HL-60/S4 treated with retinoic acid at 250 ng/mL for 4 days and 3 days (cell line): ENCODE results near the gene TTYH2.

ENCODE experiments used
- in situ Hi-C: fragments of 300-500 bp; cut with MboI; formaldehyde crosslinking; loops from 2 replicates; pipeline ENCODE4 v1.7.0; 2022; ENCODE audit warnings: low sequenced_read_pairs

The TTYH2 gene

GRCh38 chr17:74190807-74191406 is 22.5 kb upstream of the TTYH2 start:
- in situ Hi-C loops, result loop anchor here (25.0 kb wide), 1 partner anchor 929 kb away; the partner anchor contains the start of gene CPSF4L

GRCh38 chr17:74192950-74193781 is 20.2 kb upstream of the TTYH2 start:
- in situ Hi-C loops, result loop anchor here (25.0 kb wide), 1 partner anchor 931 kb away; the partner anchor contains the start of gene CPSF4L

- in situ Hi-C loops, result loop anchor here (25.0 kb wide), 1 partner anchor 932 kb away; the partner anchor contains the start of gene CPSF4L
Observed at GRCh38 chr17:74194682-74195081, 18.7 kb upstream of the TTYH2 start.

- in situ Hi-C loops, result loop anchor here (25.0 kb wide), 1 partner anchor 934 kb away; the partner anchor contains the start of gene CPSF4L
Observed at GRCh38 chr17:74196541-74197317, 16.6 kb upstream of the TTYH2 start.

GRCh38 chr17:74197801-74198200 is 15.6 kb upstream of the TTYH2 start:
- in situ Hi-C loops, result loop anchor here (25.0 kb wide), 1 partner anchor 936 kb away; the partner anchor contains the start of gene CPSF4L

- in situ Hi-C loops, result loop anchor here (25.0 kb wide), 1 partner anchor 936 kb away; the partner anchor contains the start of gene CPSF4L
Observed at GRCh38 chr17:74198694-74199093, 14.7 kb upstream of the TTYH2 start.

GRCh38 chr17:74199306-74200092 is 13.9 kb upstream of the TTYH2 start:
- in situ Hi-C loops, result loop anchor here (25.0 kb wide), 1 partner anchor 937 kb away; the partner anchor contains the start of gene CPSF4L

- in situ Hi-C loops, result no loop called here
Observed at GRCh38 chr17:74200112-74200511, 13.3 kb upstream of the TTYH2 start.

- in situ Hi-C loops, result no loop called here
Observed at GRCh38 chr17:74201250-74201649, 12.1 kb upstream of the TTYH2 start.

- in situ Hi-C loops, result no loop called here
Observed at GRCh38 chr17:74201948-74202347, 11.4 kb upstream of the TTYH2 start.

GRCh38 chr17:74202938-74203337 is 10.4 kb upstream of the TTYH2 start:
- in situ Hi-C loops, result no loop called here

GRCh38 chr17:74203439-74204240 is 9.7 kb upstream of the TTYH2 start, which contains the start of gene RPL38:
Gene RPL38 (plus strand): TSS chr17:74203678. CDS start chr17:74203956, 278 bp downstream.
- in situ Hi-C loops, result no loop called here

GRCh38 chr17:74204474-74204873 is 8.9 kb upstream of the TTYH2 start:
- in situ Hi-C loops, result no loop called here

- in situ Hi-C loops, result no loop called here
Observed at GRCh38 chr17:74205274-74205673, 8.1 kb upstream of the TTYH2 start.

- in situ Hi-C loops, result no loop called here
Observed at GRCh38 chr17:74206332-74206818, 7.0 kb upstream of the TTYH2 start.

- in situ Hi-C loops, result loop anchor here (10.0 kb wide), 2 partner anchors 64 to 144 kb away; partner anchors contain the start of gene DNAI2
Observed at GRCh38 chr17:74210191-74211140, 2.9 kb upstream of the TTYH2 start.

- in situ Hi-C loops, result loop anchor here (10.0 kb wide), 2 partner anchors 63 to 143 kb away; partner anchors contain the start of gene DNAI2
Observed at GRCh38 chr17:74211141-74211911, 2.0 kb upstream of the TTYH2 start.
